Tibial nerve (tissue), 4 donors: Measurements from ENCODE around the gene C1RL.

Source experiments
- CTCF ChIP-seq, 5 experiments: fragments of 200-600 bp in 3 of 5; fragments of 450-650 bp in 2 of 5; sonication (generic) in 3 of 5; IDR thresholded peaks; one replicate each; pipeline ENCODE4 v1.5.1; 2016 to 2019; ENCODE audit warnings: antibody characterized with exemption in 5 of 5, mild to moderate bottlenecking in 3 of 5, moderate library complexity in 2 of 5
- EP300 ChIP-seq, 2 donors: sonication (generic); formaldehyde crosslinking; IDR thresholded peaks; one replicate each; pipeline ENCODE4 v1.6.1; 2017; ENCODE audit warnings: antibody characterized with exemption in 2 of 2, mild to moderate bottlenecking in 1 of 2
- POLR2A ChIP-seq, 2 donors: fragments of 450-650 bp; IDR thresholded peaks; one replicate each; pipeline ENCODE4 v1.6.1; 2017; ENCODE audit warnings: antibody characterized with exemption in 2 of 2, mild to moderate bottlenecking in 2 of 2, moderate library complexity in 2 of 2

GRCh38 chr12:7150841-7151240, 41.8 kb upstream of the C1RL start:
- TF ChIP-seq CTCF (IDR thresholded peaks at IDR 0.05) = no peak
- TF ChIP-seq POLR2A (IDR thresholded peaks at IDR 0.05) = no peak
- TF ChIP-seq EP300 (IDR thresholded peaks at IDR 0.05) = no peak
